ENCODE data around the gene CXCR6. TPM values are rescaled to one million over a fixed set of nuclear protein-coding genes. Genes with fewer than 3 reads are reported as not detected.

The CXCR6 gene
- total and polyA plus RNA-seq, 2 experiments from 2014 or later = 0.10 TPM; not detected in 1

DNA sequence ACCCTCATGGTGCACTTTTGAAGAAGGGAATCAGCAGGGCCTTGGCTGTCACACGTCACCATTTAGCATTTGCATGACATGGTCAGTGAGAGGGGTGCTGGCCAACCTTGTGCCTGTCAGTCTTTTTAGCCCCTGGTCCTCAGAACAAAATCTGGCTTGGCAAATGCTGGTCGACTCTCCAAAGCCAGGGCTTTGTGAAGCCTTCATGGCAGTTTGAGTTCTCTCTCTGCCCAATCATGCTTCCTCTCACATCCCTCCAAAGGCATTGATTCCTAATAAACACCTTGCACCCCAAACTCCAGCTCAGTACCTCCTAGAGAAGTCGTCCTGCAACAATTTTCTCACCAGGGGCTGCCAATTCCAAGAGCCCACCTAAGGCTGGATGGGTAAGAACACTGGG, 37.5 kb upstream of the CXCR6 start (continued):
- no peak for TF ChIP-seq JUNB (IDR thresholded peaks at IDR 0.05; ENCODE audit: unreplicated experiment)
- no peak for TF ChIP-seq ZNF114 (CRISPR knock-in tag; IDR thresholded peaks at IDR 0.05)
- TF ChIP-seq, protein P1, sequence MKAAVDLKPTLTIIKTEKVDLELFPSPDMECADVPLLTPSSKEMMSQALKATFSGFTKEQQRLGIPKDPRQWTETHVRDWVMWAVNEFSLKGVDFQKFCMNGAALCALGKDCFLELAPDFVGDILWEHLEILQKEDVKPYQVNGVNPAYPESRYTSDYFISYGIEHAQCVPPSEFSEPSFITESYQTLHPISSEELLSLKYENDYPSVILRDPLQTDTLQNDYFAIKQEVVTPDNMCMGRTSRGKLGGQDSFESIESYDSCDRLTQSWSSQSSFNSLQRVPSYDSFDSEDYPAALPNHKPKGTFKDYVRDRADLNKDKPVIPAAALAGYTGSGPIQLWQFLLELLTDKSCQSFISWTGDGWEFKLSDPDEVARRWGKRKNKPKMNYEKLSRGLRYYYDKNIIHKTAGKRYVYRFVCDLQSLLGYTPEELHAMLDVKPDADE (IDR thresholded peaks at IDR 0.05) = no peak
- TF ChIP-seq, protein P2, sequence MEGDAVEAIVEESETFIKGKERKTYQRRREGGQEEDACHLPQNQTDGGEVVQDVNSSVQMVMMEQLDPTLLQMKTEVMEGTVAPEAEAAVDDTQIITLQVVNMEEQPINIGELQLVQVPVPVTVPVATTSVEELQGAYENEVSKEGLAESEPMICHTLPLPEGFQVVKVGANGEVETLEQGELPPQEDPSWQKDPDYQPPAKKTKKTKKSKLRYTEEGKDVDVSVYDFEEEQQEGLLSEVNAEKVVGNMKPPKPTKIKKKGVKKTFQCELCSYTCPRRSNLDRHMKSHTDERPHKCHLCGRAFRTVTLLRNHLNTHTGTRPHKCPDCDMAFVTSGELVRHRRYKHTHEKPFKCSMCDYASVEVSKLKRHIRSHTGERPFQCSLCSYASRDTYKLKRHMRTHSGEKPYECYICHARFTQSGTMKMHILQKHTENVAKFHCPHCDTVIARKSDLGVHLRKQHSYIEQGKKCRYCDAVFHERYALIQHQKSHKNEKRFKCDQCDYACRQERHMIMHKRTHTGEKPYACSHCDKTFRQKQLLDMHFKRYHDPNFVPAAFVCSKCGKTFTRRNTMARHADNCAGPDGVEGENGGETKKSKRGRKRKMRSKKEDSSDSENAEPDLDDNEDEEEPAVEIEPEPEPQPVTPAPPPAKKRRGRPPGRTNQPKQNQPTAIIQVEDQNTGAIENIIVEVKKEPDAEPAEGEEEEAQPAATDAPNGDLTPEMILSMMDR (conservative IDR thresholded peaks at IDR 0.05; ENCODE audit: low read depth in 2 of 2) = no peak
- no peak for TF ChIP-seq ZNF331 (CRISPR knock-in tag; IDR thresholded peaks at IDR 0.05; ENCODE audit: low read depth)
- no peak for TF ChIP-seq EZH2 (IDR thresholded peaks at IDR 0.05; ENCODE audit: low read depth, unreplicated experiment)

DNA sequence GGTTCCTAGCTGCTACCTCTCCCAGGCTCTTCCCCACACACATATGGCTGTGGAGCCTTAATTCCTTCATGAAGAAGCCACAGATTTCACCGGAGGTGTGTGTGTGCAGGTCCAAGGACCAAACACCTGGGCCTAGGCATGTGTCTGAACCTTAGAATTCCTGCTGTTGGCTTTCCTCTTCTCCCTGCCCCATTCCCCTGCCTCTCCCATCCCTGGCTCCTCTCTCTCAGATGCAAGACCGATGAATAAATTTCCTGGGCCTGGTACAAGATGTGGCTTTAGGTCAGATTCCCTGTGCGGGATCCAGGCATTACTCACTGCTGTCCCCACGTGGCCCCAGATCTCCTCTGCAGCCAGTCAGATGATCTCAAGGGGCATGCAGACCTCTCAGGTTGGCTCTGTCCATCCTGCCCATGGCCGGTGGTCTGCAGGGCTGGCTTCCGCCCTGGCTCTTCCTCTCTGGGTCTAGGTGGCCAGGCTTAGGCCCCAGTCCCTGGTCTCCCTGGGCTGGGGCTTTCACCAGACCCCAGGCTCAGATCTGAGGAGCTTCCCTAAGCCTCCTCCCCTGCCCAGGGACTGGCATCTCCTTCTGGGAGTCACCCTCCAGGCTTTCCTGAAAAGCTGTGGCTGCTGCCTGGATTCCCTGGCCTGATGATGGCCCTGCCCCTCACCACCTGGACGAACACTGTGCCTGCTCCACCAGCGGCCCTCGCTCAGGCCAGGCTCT, 36.4 kb upstream of the CXCR6 start:
- no peak overlapping the region for H3K4me3 Mint-ChIP-seq
- peak; percentile 61 for DNase-seq (ENCODE audit: low spot score)
- TF ChIP-seq, protein P3, sequence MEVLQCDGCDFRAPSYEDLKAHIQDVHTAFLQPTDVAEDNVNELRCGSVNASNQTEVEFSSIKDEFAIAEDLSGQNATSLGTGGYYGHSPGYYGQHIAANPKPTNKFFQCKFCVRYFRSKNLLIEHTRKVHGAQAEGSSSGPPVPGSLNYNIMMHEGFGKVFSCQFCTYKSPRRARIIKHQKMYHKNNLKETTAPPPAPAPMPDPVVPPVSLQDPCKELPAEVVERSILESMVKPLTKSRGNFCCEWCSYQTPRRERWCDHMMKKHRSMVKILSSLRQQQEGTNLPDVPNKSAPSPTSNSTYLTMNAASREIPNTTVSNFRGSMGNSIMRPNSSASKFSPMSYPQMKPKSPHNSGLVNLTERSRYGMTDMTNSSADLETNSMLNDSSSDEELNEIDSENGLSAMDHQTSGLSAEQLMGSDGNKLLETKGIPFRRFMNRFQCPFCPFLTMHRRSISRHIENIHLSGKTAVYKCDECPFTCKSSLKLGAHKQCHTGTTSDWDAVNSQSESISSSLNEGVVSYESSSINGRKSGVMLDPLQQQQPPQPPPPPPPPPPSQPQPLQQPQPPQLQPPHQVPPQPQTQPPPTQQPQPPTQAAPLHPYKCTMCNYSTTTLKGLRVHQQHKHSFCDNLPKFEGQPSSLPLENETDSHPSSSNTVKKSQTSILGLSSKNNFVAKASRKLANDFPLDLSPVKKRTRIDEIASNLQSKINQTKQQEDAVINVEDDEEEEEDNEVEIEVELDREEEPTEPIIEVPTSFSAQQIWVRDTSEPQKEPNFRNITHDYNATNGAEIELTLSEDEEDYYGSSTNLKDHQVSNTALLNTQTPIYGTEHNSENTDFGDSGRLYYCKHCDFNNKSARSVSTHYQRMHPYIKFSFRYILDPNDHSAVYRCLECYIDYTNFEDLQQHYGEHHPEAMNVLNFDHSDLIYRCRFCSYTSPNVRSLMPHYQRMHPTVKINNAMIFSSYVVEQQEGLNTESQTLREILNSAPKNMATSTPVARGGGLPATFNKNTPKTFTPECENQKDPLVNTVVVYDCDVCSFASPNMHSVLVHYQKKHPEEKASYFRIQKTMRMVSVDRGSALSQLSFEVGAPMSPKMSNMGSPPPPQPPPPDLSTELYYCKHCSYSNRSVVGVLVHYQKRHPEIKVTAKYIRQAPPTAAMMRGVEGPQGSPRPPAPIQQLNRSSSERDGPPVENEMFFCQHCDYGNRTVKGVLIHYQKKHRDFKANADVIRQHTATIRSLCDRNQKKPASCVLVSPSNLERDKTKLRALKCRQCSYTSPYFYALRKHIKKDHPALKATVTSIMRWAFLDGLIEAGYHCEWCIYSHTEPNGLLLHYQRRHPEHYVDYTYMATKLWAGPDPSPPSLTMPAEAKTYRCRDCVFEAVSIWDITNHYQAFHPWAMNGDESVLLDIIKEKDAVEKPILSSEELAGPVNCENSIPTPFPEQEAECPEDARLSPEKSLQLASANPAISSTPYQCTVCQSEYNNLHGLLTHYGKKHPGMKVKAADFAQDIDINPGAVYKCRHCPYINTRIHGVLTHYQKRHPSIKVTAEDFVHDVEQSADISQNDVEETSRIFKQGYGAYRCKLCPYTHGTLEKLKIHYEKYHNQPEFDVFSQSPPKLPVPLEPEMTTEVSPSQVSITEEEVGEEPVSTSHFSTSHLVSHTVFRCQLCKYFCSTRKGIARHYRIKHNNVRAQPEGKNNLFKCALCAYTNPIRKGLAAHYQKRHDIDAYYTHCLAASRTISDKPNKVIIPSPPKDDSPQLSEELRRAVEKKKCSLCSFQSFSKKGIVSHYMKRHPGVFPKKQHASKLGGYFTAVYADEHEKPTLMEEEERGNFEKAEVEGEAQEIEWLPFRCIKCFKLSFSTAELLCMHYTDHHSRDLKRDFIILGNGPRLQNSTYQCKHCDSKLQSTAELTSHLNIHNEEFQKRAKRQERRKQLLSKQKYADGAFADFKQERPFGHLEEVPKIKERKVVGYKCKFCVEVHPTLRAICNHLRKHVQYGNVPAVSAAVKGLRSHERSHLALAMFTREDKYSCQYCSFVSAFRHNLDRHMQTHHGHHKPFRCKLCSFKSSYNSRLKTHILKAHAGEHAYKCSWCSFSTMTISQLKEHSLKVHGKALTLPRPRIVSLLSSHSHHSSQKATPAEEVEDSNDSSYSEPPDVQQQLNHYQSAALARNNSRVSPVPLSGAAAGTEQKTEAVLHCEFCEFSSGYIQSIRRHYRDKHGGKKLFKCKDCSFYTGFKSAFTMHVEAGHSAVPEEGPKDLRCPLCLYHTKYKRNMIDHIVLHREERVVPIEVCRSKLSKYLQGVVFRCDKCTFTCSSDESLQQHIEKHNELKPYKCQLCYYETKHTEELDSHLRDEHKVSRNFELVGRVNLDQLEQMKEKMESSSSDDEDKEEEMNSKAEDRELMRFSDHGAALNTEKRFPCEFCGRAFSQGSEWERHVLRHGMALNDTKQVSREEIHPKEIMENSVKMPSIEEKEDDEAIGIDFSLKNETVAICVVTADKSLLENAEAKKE (CRISPR knock-in tag; IDR thresholded peaks at IDR 0.05) = no peak
- TF ChIP-seq, protein P2 (conservative IDR thresholded peaks at IDR 0.05; ENCODE audit: low read depth in 2 of 2) = peak; percentile 51 to 72
- TF ChIP-seq, protein P1 (IDR thresholded peaks at IDR 0.05) = no peak

More for the DNA sequence above, 36.4 kb upstream of the CXCR6 start:
- H3K4me3 ChIP-seq = no peak overlapping the region
- no peaks in the 10 kb centered on the region for H3K27me3 ChIP-seq (ENCODE audit: insufficient read depth)
- no peak overlapping the region for H3K4me2 ChIP-seq
- Mint-ChIP-seq H3K4me1 (no peaks in the 10 kb centered on the region), H3K36me3 (ENCODE audit: low read depth) (no peaks in the 10 kb centered on the region), H3K27me3 (ENCODE audit: insufficient read depth, low read depth, poor library complexity) (peaks cover 9% of the 10 kb centered on the region), H3K9me3 (no peaks in the 10 kb centered on the region), H3K27ac (no peak overlapping the region)
- no peaks in the 10 kb centered on the region for H4K20me1 ChIP-seq (replicated peaks; ENCODE audit: insufficient read depth)
- no peak overlapping the region for H2AFZ ChIP-seq
- H3K9me2 ChIP-seq (ENCODE audit: insufficient read depth) = peaks cover 6% of the 10 kb centered on the region; the same call in 1 of the 2 replicates
- no peak overlapping the region for H3K27ac ChIP-seq (ENCODE audit: low read depth)
- H3K4me1 ChIP-seq (ENCODE audit: insufficient read depth) = no peaks in the 10 kb centered on the region
- no peaks in the 10 kb centered on the region for H3F3A ChIP-seq (replicated peaks; ENCODE audit: low read depth)
- no peaks in the 10 kb centered on the region for H3K79me2 ChIP-seq (replicated peaks; ENCODE audit: insufficient read depth)
- ATAC-seq = peak; percentile 96
- H3K36me3 ChIP-seq (ENCODE audit: insufficient read depth) = no peaks in the 10 kb centered on the region

All from GM23338 (cell line).